GM19438 (cell line): ENCODE data around the gene LMOD3.

Source experiments
- ATAC-seq: cut with Tn5 transposase; IDR thresholded peaks from one replicate; pipeline ENCODE4 v1.9.1; 2021; ENCODE audit warnings: low read depth; ENCODE audit not compliant: unreplicated experiment

Gene LMOD3

DNA sequence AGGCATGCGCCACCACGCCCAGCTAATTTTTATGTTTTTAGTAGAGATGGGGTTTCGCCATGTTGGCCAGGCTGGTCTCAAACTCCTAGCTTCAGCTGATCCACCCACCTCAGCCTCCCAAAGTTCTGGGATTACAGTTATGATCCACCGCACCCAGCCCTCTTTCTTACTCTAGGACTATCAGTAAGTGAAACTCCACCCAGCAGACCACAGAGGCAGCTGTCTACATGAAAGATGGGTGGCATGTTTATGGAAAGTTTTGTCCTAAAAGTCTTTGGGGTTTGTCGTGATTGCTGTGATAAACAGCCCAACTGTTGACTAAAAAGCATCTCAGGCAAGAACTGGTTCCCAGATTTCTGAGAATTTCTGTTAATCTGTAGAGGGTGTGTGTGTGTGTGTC, 26.8 kb downstream of the LMOD3 start:
- no peak for ATAC-seq

GRCh38 chr3:69094467-69095205, 27.8 kb downstream of the LMOD3 start:
- ATAC-seq = no peak

GRCh38 chr3:69092030-69092516, 30.3 kb downstream of the LMOD3 start:
- ATAC-seq = peak; percentile 65

DNA sequence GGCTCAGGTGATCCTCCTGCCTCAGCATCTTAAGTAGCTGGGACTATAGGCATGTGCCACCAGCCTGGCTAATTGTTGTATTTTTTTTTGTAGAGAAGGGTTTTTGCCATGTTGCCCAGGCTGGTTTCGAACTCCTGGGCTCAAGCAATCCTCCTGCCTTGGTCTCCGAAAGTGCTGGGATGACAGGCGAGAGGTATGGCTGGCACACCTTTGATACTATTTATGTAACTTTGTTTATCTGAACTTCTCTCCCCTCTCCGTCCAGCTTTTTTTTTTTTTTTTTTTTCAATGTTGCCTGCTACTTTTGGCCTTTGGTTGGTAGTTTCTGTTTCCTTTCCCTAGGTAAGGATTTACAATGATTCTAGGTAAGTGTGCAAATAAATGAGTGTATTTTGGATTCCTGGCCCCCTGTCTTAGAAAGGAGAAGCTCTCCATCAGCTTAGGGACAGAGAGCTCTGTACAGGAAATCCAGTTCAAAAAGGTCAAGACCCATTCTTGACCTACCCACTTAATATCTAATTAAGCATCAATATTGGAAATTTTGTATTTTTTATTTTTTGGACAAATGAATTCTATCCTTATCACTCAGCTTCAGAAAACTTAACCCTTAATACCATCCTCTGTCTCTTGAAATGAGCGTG, 30.9 kb downstream of the LMOD3 start:
- ATAC-seq = peak; percentile 4

GRCh38 chr3:69090021-69090420, 32.4 kb downstream of the LMOD3 start:
- no peak for ATAC-seq

GRCh38 chr3:69088063-69088462, 34.3 kb downstream of the LMOD3 start:
- peak; percentile 27 for ATAC-seq

DNA sequence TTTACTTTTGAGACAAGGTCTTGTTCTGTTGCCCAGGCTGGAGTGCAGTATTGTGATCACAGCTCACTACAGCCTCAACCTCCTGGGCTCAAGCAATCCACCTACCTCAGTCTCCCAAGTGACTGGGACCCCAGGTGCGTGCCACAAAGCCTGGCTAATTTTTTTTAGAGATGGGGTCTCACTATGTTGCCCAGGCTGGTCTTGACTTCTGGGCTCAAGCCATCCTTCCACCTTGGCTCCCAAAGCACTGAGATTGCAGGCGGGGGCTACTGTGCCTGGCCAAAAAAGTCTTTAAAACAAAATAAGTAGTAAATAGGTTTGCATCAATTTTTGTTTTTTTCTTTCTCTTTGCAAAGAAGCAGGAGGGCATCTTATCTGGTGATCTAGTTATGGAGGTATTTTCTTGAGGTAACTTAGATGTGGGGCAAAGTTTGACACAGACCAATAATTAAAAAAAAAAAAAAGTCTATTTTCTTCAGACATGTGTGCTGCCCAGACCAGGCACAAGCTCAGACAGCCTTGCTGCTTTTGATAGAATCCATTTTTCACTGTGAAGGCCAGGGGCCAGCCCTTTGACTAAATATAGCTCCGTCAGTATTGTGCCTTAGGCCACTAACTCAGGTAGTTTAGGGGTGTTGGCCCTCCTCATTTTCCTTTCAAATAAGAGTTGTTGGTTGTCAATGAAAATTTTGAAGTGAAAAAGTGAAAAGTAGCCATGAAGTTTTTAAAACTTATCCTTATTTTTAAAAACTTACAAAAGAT, 35.2 kb downstream of the LMOD3 start:
- no peak for ATAC-seq

GRCh38 chr3:69085833-69086722, 36.3 kb downstream of the LMOD3 start:
- ATAC-seq = no peak

DNA sequence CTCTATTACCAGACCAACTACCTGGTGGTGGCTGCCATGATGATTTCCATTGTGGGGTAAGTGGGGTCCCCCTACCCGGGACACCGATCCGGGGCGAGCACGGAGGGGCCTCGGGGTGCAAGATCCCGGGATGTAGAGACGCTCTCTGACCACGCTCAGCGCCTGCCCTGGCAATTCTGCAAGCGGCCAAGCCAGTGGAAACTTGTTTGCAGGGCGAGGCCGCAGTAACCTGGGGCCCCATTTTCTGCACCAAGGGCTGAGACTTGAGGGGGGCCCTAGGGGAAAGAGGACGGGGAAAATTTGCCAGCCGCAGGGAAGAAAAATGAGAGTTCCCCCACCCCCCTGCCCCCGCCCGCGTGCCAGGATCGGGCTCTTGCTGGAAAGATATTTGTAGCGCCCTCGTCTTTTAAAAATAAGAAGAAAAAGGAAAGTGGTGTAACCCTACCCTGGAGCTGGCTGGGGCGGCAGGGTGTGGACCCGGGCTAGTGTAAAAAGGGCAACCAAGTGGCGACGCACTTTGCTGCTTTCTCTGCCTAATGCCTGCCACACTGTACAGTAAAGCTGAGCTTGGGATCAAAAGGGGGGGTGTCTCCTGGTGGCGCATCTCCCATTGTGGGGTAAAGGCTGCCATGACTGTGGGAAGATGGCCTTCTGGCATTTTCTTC, 37.1 kb downstream of the LMOD3 start:
- no peak for ATAC-seq

- peak; percentile 42 for ATAC-seq
Observed at GRCh38 chr3:69084326-69085167, 37.8 kb downstream of the LMOD3 start, which contains the start of gene ARL6IP5. TSS of gene ARL6IP5 (plus strand) at chr3:69084937. CDS start at chr3:69085048, 111 bp downstream.

- ATAC-seq = peak; percentile 47
Observed at GRCh38 chr3:69082805-69083204, 39.6 kb downstream of the LMOD3 start.

DNA sequence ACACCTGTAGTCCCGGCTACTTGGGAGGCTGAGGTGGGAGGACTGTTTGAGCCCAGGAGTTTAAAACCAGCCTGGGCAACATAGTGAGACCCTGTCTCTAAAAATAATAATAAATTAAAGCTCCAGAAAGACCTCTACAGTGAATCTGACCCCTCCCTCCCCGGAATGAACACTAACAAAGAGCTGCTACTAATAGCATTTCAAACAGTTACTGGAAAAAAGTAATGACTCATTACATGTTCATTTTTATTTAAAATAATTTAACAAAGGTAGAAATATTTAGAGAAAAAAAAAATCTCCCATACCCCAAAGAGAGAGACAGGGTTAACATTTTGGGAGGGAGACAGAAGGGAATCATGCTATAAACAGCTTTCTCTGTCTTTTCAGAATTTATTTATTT, 40.0 kb downstream of the LMOD3 start:
- no peak for ATAC-seq

DNA sequence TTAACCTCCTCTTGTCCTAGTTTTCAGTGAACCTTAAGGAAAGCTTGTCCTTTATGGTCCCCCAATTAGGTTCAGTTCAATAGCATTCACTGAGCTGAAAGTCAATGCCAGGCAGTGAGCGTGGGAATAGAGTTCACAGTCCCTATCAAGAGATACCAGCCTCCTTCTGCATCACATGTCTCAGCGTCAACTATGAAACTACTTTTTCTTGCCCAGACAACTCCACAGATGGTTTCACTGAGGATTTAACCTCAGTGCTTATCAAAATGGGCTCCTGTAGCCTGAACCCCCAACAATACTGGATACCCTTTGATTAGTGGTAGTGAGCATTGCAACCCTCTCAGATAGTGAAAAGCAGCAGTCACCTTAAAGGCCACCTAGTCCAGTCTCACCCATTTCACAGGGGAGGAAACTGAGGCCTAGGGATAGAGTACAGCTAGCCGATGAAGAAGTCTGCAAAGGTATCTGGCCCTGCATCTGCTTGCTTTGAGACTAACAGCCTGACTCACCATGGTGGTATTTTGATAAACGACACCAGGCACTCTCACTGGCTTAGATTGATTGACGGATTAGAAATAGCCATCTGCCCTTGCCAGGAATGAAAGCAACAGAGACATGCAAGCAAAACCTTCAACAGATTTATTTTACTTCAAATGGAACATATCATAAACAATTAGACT, 40.7 kb downstream of the LMOD3 start:
- no peak for ATAC-seq

DNA sequence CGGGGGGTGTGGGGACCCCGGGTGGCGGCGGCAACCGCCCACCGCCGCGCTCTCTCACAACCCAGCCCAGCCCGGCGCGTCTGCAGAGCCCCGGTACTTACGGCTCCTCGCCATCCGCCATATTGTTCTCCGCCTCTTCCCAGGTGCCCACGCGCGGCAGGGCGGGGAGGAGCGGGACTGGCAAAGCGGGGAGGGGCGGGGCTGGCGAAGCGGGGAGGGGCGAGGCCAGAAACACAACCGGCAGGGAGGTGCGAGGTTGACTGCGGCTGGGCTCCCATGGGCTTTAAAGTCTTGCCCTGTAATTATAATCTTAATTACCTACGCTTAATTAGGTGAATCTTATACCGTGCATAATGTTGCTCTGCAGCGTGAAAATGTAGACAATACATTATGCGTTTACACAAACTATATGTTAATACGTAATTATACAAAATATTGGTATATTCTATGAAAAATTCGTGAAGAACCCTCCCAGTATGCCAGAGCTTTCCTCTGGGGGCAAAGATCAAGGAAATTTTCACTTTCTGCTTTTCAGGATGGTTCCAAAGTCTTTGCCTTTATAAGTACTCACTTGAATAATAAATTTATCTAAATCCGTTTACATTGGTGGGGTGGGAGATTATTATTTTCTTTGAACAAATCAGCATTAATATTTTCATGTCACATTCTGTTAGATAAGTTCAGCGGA, 42.0 kb downstream of the LMOD3 start, which contains the start of gene UBA3:
Gene UBA3 (minus strand): TSS at position 133 of the 688 bp plus-strand sequence. CDS start 12 bp downstream, at position 121.
- ATAC-seq = peak; percentile 44

DNA sequence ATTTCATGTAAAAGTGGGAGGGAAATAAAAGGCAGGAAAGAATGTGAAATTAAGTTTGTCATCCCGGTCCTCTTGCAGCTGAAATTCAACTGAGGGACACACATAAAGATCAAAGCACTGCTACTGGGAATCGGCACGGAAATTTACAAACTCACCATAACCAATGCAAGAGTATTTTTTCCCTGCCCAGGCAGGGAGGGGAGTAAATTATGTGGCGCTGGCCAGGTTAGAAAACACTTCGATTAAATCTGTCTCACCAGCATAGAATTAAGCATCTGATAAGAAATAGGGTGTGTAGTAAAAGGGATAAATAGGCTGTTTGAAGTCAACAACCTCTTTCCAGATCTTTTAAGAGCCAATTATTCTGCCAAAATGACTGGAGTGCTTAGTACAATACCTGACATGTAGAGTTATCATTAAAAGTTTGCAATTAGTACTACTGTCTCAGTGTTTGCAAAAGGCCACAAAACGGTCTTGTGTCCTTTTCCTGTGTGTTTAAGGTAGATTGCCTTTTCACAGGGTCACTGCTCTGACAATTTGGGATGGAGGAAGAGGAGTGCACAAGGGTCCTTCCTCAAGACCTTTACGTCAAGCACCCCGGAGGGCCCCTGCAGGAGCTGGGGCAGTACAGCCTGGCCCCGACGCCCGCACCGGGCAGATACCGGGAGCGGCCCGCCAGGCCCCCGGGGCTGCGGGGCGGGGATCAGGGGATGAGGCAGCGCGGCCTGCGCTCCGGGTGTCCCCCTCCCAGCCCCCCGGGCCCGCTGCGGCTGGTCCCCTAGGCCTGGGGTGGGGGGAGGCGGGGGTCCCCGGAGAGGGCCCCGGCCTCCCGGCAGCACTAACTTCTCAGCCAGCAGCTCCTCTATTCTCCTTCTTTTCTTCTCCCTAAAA, 42.9 kb downstream of the LMOD3 start:
- ATAC-seq = no peak

GRCh38 chr3:69072928-69073327, 49.5 kb downstream of the LMOD3 start:
- ATAC-seq = no peak

GRCh38 chr3:69066121-69066520, 56.3 kb downstream of the LMOD3 start:
- ATAC-seq = no peak
